NCI-H1048 (cell line): ENCODE data around the gene ATP6V1B1.

ENCODE experiments used
- DNase-seq: peaks from one replicate; lab custom pipeline; 2025; lab: John Stamatoyannopoulos, UW

The ATP6V1B1 gene

GRCh38 chr2:70927138-70927537 lies 8.6 kb upstream of the ATP6V1B1 start:
- DNase-seq, result no peak

- DNase-seq, result no peak
Observed at GRCh38 chr2:70927641-70928040, 8.1 kb upstream of the ATP6V1B1 start.

GRCh38 chr2:70928366-70928765 lies 7.3 kb upstream of the ATP6V1B1 start:
- no peak for DNase-seq

GRCh38 chr2:70930371-70931329 lies 5.0 kb upstream of the ATP6V1B1 start:
- no peak for DNase-seq

- no peak for DNase-seq
Observed at GRCh38 chr2:70931376-70932000, 4.2 kb upstream of the ATP6V1B1 start.

DNA sequence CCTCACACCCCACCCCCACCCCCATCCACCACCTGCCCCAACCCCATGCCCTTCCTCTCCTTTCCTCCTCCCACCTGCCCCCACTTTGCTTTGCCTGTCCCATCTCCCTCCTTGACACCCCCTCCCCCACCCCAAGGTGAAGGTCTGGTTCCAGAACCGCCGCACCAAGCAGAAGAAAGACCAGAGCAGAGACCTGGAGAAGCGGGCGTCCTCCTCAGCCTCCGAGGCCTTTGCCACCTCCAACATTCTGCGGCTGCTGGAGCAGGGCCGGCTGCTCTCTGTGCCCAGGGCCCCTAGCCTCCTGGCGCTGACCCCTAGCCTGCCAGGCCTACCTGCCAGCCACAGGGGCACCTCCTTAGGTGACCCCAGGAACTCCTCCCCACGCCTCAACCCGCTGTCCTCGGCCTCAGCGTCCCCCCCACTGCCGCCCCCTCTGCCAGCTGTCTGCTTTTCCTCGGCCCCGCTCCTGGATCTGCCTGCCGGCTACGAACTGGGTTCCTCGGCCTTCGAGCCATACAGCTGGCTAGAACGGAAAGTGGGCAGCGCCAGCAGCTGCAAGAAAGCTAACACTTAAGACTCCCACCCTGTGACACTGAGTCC lies 3.0 kb upstream of the ATP6V1B1 start:
- no peak for DNase-seq

DNA sequence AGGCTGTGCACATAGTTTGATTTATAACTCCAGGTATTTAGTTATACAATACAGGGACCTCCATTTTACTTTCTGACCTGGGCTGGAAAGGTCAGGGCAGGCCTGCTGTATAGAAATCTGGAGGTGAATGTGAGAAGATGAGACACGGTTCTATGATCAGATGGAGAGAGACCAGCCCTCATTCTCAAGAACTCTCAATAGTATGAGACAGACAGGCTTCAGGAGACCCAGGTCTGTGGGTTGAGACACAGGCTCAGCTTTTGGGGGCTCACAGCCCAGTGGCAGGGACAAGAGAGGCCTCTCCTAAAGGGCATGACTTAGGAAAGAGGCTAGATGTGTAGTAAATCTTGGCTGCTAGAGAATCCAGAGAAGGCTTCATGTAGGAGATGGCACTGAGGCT lies 719 bp upstream of the ATP6V1B1 start:
- no peak for DNase-seq

DNA sequence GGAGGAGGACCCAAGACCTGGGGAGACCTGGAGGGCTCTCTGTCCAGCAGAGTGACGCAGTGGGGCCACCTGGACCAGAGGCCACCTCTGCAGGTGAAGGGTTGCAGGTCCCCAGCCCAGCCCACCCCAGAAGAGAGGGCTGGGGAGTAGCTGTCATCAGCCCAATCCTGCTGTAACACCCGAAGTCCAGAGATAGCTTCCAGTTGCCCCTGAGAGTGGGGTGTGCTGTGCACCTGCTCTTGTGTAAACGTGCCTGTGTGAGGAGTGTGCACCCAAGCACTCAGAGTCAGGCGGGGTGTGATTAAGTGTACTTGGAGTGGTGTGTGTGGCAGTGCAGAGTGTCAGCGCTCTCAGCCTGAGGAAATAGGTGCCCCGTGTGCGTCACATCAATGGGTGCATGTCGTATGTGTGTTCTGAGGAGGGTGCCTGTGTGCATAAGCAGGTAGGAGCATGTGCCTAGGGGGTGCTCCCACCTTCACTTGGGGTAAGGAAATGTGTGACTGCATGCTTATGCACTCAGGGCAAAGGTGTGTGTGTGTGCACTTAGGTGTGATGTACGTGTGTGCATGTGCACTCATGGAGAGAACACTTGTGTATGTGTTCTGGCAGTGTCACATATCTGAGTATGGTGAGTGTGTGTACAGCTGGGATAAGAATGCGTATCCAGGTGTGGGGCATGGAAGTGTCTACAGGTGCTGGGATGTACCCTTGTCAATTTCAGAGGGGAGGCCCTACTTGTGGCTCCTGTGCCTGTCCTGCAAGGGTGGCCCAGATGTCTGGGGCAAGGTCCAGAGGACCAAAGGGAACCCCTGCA lies 672 bp downstream of the ATP6V1B1 start:
- DNase-seq, result no peak

- no peak for DNase-seq
Observed at GRCh38 chr2:70936979-70937811, 1.5 kb downstream of the ATP6V1B1 start.

DNA sequence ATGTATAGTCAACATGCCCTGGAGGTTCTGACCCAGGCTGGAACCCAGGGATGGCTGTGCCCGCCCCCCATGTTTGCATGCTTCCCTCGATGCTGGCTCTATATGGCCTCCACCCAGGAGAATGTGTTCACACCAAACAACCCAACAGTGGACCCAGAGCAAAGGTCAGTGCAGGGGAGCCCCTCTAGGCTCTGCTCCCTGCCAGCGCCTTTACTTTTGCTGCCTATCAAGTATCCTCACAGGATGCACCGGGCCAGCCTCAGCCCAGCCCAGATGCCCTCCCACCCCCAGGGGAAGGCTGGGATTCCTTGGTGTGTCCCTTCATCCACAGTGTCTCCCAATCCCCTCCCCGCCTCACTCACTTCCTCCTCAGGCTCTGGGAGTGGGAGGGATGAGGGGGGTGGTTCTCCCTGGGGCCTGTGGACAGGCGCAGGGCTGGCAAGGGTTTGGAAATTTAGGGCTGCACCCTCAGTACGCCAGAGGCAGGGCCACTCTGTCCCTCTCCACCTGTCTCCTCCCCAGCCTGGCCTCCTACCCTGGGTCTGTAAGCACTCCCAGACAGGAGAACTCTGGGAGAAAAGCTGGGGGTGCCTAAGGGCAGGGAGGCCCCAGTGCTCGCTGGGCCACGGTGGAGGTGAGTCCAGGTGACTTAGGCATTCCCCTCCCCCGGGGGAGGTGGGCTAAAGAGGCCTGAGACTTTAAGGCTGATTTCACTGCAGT lies 2.3 kb downstream of the ATP6V1B1 start:
- no peak for DNase-seq

GRCh38 chr2:70938586-70938950 lies 2.9 kb downstream of the ATP6V1B1 start:
- no peak for DNase-seq

DNA sequence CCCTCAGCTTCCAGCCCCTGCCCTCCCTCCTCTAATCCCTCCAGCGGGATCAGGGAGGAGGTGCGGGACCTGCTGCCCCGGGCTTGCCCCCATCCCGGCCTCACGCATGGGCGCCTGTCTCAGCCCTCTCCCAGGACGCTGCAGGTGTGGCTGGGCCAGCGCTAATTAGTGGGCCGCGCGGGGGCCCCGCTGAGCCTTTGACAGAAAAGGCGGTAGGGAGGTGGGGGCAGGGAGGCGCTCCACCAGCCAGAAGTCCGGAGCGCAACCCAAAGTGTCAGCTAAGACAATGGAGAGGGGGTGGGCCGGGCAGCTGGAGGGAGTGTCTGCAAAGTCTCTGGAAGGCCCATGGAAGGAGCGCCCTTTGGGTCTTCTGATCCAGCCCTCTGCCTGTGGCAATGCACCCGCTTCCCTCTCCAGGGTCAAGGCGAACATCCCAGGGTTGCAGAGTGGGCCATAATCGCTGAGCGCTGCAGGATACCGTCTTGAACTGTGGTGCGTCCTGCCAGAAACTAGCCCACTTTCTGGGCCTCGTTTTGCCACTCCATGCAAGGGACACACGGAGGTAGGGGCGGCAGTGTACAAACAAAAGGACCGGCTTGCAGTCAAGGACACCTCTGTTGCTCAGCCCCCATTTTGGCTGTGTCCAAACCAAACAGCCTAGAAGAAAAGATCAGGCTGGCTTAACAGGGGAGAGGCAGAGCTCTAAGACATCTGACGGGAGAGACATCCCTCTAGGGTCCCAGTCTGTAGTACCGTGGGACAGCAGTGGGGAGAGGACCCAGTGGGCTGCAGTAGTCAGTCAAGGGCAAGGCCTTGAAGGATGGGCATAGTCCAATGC lies 3.5 kb downstream of the ATP6V1B1 start:
- no peak for DNase-seq

DNA sequence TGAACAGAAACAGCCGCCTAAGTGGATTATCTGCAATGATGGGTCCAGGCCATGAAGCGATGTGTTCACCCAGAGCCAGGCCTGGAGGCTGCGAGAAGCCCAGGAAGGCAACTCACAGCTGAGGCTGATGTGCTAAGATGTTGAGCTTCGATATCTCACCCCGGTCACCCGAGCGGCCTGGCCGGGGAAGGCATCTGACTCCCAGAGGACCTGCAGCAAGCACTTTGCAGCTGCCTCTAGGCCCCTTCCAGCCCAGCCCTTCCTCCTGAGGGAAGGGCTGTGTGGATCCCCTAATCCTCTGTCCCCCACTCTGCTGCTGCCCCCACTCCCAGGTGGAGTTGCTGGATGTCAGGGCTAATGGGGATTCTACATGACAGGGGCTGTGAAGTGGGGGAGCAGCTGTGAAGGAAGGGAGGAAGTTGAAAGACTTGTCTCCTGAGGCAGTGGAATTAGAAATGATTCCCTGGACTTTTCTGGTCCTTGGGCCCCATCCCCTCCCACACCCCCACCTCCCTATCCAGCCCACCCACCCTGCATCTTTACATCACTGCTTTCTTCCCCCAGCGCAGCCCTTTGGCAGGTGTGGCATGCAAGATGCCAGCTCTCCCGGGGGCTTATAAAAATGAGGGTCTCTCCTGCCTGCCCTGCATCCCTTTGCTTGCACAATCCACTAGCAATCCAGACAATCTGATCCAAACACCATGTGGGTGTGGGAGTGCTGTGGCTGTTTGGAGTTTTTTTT lies 4.3 kb downstream of the ATP6V1B1 start:
- DNase-seq, result no peak

DNA sequence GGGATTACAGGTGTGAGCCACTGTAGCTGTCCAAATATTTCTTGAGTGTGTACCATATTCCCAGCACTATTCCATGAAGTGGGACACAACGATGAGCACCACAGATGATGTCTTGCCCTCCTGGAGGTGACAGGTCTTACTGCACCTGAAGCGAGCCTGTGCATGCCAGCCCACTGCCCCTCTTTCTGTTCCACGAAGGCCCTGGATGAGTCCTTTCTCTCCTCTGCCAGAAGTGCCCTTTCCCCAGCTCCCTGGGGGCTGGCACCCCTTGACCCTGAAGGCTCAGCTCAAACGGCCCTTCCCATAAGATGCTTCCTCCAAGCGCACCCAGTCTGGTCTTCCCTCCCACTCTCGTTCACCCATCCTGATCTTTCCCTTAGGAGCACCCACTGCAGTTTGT lies 5.5 kb downstream of the ATP6V1B1 start:
- no peak for DNase-seq

GRCh38 chr2:70941701-70942100 lies 6.0 kb downstream of the ATP6V1B1 start:
- DNase-seq, result no peak

DNA sequence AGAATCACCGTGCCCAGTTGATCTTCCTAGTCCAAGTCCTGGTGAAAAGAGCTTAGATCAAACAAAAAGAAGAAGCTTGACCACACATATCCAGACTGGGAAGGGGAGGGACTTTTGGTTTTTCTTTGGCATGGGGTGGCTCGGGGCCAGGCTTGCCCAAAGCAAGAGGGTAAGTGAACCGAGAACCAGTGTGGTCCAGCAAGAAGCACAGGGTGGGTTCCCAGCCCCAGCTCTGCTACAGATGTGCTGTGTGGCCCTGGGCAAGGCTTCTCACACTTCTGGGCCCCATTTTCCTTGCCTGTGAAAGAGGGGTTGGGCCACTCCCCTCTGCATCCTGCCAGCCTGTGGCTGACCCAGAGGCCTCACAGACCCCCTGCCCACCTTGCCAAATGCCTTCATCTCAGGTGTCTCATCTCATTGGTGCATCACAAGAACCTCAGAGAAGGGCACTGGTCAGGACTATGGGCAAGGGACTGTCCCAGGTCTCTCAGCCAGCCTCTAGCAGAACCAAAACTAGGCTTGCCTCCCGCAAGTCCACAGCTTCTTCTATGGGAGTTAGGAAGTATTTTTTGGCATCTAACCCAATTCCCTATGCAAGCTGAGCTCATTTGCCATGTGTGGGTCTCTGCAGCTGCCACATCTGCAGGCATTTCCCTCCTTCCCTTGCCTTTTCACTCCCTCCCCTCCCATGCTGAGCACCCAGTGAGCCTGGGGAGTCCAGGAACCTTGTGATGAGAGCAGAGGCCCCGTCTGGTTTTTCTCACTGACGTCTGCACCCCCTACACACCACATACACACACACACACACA lies 6.9 kb downstream of the ATP6V1B1 start:
- DNase-seq, result no peak

- no peak for DNase-seq
Observed at GRCh38 chr2:70943205-70943871, 7.6 kb downstream of the ATP6V1B1 start.
